ENCODE results near the gene LRMDA.

DNA sequence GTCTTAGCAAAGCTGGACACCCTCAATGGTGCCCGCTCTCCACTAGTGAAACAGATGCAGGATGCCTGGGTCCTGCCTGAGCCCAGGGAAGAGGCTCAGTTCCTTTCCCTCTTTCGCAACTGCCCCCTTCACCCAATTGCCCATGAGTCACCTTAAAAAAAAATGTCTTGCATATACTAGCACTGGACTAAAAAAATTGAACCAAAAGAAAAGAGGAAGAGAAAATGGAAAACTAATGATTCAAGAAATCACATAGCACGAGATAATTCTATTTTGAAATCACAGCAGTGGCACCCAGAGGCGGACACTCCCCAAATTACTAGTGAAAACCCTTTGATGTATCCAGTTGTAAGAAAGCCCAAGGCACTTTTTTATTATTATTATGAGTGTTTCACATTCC lies 972.5 kb downstream of the LRMDA start:
- TF ChIP-seq EZH2phosphoT487 (IDR thresholded peaks at IDR 0.05; ENCODE audit: borderline replicate concordance): no peak
- TF ChIP-seq, protein P1, sequence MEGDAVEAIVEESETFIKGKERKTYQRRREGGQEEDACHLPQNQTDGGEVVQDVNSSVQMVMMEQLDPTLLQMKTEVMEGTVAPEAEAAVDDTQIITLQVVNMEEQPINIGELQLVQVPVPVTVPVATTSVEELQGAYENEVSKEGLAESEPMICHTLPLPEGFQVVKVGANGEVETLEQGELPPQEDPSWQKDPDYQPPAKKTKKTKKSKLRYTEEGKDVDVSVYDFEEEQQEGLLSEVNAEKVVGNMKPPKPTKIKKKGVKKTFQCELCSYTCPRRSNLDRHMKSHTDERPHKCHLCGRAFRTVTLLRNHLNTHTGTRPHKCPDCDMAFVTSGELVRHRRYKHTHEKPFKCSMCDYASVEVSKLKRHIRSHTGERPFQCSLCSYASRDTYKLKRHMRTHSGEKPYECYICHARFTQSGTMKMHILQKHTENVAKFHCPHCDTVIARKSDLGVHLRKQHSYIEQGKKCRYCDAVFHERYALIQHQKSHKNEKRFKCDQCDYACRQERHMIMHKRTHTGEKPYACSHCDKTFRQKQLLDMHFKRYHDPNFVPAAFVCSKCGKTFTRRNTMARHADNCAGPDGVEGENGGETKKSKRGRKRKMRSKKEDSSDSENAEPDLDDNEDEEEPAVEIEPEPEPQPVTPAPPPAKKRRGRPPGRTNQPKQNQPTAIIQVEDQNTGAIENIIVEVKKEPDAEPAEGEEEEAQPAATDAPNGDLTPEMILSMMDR (conservative IDR thresholded peaks at IDR 0.05; ENCODE audit: low read length): no peak

All from Loucy (cell line).